Amygdala (tissue), 56 donors: ENCODE data around the gene TMEM141.
"Not testable (repeated sequence)": the region's sequence is repeated elsewhere in the genome, so short reads cannot be mapped to it uniquely, and the experiment has no call there.

Experiments used
- DNase-seq, 56 donors: peaks; one replicate each; lab custom pipeline; 2025; lab: John Stamatoyannopoulos, UW

Gene TMEM141

DNA sequence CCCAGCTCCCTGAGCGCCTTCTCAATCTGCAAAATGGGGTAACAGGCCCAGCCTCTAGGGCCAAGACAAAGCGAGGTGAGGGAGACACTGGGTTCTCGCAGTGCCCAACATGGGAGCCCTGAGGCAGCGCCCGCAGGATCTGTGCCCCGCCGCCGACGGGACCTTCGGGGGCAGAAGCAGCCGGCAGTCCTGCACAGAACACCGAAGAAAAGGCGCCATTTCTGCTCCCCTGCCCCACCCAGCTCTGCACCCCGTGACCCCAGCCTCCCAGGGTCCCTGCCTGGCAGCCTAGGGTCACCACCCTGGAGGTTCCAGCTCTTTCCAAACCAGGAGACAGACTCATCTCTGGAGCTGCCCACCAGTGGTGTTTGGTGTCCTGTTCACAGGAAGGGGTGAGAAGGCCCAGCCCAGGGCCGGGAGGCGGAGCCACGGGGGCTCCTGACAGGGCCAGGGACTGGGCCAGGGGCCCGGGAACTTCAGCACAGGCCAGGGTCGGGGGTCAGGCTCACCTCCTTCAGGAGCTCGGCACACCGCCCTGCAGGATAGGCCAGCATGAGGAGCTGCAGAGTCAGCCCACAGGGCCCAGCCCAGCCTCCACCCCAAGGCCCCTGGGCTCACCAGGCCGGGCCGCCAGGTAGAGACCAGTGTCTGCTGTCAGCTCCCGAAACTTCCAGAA is 36.4 kb upstream of the TMEM141 start:
- no peak for DNase-seq

DNA sequence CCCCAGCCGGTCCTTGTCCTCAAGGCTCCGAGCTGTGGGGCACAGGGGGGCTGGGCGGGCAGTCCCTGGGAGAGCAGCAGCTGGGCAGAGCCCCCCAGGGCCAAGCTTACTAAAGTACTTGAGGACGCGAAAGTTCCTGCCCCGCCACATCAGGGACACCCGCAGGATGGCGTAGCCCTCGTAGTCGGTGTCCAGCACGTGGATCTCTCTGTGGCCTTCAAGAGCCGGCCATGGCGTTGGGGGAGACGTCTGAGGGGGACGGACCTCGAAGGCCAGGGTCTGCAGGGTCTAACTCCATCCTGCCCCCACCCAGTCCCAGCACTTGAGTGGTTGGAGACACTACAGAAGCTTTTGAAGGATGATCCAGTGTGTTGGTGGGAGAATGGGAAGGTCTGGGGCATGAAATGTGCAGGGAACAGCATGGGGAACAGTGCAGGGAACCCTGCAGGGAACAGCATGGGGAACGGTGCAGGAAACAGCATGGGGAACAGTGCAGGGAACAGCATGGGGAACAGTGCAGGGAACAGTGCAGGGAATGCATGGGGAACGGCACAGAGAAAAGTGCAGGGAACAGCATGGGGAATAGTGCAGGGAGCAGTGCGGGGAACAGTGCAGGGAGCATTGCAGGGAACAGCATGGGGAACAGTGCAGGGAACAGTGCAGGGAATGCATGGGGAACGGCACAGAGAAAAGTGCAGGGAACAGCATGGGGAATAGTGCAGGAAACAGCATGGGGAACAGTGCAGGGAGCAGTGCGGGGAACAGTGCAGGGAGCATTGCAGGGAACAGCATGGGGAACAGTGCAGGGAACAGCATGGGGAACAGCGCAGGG is 35.6 kb upstream of the TMEM141 start:
- DNase-seq = not testable (repeated sequence)

DNA sequence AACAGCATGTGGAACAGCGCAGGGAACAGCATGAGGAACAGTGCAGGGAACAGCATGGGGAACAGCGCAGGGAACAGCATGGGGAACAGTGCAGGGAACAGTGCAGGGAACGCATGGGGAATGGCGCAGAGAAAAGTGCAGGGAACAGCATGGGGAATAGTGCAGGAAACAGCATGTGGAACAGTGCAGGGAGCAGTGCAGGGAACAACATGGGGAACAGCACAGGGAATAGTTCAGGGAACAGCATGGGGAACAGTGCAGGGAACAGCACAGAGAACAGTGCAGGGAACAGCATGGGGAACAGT is 35.1 kb upstream of the TMEM141 start:
- no peak for DNase-seq

DNA sequence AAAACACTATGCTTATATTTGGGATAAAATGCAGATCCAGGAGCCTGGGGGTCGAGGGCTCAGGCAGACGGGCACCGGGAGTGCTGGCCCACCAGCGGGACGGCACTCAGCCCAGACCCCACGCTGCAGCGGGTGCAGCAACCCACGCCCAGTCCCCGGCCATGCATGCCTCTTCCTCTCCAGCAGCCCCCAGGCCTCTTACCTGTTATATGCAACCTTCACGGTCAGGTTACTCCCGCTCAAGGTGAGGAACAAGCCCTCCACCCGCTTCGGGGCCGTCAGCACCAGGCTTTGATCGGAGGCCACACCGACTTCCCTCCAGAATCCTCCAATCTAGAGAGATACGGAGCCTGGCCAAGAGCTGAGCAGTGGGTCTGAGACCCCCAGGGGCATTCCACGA is 34.3 kb upstream of the TMEM141 start:
- DNase-seq = no peak

DNA sequence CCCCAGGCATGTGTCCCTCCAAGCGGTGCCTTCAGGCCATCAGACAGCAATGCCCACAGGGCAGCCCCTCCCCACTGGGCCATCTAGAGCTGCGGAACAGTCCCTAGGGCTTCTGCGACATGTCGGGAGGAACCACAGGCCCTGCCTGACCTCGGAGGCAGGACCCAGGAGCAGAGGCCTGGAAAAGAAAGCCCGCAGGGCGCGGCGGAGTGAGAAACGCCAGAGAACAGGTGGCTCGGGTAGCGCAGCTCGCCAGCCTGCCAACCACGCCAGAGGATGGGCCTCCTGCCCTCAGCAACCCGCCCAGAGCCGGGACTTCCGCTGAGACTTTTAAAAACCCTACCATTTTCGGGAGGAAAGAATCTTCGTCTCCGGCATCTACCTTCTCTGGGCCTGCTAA is 33.8 kb upstream of the TMEM141 start:
- no peak for DNase-seq

DNA sequence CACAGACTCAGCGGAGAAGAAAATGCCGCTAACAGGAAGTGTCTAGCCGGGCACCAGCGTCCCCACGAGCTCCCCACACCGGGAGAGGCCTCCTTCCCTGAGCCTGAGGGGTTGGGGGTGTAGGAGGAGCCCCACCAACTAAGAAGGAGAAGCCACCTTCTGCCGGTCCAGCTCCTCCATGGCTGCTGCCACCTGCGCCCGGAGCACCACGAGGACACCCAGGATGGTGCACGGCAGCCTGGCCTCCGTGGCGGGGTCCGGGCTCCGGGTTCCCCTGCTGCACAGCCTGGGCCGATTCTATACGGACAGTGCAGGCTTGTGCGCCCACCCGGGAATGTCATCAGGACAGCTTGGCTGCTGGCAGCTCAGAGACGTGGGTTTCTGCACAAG is 33.4 kb upstream of the TMEM141 start:
- no peak for DNase-seq

DNA sequence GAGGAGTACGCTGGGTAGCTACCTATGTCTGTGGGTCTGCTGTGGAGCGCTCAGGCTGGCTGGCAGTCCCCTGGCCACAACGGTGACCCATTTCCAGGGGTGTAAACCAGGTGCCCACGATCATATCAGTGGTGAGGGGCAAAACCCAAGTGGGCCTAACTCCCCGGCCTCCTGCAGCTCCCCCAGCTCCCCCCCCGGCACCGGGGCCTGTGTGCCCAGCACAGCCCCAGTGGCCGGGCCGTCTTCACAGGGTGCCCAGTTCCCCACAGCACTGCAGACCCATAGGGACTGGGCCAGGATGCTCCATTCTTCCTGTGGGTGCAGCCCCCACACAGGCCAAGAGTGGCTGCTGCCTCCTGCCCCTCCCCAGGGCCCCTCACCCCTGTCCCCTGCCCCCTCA is 32.1 kb upstream of the TMEM141 start:
- DNase-seq = no peak

DNA sequence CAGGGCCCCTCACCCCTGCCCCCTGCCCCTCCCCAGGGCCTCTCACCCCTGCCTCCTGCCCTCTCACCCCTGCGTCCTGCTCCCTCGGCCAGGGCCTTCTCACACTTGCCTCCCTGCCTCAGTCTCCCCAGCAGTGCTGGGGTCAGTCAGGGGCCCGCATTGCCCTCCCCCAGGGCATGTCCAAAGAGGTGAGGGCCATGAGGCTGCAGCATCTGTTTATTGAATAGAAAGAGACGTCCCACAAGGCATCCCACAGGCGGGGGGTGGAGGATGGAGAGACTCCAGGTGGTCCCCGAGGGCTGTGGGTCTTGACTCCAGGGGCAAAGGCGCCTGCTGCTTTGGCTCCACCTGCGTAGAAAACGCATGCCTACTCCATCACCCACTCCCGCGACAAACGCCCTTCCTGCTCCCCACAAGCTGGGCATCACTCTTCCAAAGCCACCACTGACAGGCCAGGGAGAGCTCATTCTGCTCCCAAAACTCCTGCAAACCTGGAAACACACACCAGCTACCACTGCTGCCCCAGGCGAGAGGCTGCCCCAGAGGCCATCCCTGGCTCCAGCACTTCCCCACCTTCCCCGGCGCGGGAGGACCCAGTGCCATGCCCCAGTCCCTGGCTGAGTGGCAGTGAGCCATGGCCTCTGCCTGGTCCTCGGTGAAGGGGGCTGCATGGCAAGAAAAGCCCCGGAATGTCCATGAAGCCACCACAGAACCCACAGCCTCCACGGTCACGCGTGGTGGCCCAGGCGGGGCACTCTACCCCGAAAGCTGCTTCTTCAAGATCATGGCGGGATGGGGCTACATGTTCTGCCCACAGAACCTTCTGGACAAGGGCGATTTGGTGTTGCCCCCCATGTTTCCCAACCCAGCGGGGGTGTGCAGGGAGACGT is 31.5 kb upstream of the TMEM141 start:
- DNase-seq = no peak

DNA sequence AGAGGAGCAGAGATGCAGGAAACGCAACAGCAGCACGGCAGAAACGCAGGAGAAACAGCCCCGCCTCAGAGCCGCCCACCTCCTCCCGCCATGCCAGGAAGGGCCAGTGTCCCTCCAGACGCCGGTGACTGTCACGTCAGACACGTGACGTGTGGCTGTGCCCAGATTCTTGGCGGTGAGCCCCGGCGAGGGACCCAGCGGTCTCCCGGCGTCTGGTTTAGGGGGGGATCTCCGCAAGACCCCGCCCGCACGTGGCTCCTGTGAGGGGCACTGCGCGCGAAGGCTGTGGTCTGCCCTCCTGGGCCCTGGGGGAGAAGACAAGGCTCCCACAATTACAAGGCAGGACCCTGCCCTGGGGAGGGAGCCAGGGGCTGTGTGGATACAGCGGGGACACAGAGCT is 30.7 kb upstream of the TMEM141 start:
- no peak for DNase-seq

DNA sequence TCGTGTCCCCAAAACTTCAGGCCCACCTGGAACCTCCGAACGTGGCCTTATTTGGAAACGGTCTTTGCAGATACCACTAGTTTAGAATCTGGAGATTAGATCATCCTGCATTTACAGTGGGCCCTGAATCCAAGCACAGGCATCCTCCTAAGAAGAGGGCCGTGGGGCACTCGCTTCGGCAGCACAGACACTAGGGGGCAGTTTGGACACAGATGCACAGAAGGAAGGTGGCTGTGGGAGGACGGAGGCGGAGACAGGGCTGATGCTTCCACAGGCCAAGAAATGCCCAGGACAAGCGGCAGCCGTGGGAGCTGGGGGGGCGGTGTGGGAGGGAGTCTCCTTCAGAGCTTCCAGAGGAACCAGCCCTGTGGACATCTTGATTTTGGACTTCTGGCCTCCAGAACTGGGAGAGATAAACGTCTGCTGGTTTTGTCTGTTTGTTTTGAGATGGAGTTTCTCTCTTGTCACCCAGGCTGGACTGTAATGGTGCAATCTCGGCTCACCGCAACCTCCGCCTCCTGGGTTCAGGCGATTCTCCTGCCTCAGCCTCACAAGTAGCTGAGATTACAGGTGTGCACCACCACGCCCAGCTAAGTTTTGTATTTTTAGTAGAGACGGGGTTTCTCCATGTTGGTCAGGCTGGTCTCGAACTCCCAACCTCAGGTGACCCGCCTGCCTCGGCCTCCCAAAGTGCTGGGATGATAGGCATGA is 30.2 kb upstream of the TMEM141 start:
- DNase-seq = peak in 36 of 56 donors; percentile 9 to 63 (median 32)

DNA sequence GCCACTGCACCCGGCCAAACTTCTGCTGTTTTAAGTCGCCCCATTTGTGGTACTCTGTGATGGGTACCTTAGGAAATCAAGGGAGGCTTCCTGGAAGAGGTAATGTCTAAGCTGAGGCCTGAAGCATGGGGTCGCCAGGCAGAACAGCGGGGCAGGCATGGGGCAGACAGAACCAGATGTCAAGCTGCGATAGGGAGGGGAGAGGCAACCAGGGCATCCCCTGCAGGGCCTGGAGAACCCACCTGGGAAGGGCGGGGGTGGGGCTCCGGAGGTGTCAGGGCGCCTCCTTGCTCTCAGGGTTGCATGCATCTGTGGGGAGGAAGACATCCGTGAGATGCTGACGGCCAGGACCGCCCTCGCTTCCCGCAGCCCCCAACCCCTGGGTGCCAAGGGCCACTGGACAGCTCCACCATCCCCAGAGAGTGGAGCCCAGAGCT is 29.6 kb upstream of the TMEM141 start:
- no peak for DNase-seq

DNA sequence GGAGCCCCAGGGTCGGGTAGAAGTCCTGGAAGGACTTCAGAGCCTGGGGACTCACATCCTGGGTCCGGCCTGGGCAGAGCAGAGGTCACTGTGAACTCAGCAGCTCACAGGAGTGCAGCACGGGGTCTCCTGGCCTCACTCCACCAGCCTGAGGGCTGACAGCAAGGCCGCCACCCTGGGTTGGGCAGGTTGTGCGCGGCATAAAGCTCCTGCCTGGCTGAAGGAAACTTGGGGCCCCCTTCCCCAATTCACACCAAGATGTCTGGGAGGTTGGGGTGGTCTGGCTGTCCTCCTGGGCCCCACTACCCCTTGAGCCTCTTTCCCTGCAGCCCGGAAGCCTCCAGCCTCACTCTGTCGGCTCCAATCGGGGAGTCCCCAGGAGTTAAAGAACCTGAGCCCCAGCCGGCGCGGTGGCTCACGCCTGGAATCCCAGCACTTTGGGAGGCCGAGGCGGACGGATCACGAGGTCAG is 28.9 kb upstream of the TMEM141 start:
- DNase-seq = no peak

DNA sequence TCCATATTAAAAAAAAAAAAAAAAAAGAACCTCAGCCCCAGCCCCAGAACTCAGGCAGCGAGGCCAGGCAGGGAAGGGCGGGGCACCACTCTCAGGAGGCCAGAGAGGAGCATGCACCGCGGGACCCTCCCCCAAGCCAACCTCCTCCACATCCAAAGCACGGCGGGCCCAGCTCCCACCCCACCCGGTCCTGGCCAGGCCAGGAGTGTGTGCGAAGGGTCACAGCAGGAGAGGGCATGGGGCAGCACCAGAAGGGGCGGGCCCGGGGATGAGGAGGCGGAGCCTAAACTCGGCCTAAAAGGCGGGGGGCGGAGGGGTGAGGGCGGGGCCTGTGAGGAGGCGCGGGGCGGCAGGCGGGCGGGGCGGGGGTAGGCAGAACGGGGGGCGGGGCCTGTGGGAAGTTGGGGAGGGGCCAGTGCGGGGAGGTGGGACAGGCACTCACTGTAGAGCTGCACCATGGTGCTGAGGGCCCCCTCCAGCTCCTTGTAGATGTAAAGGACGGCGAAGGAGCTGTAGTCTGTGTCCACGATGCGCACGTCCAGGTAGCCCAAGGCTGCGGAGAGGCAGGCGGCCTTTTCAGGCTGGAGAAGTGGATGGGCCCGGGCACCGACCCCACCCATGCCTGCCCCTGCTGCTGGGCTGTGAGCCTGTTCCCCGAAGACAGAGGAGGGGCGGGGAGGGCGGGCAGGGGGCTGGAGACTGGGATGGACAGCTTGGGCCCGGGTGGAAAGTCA is 28.1 kb upstream of the TMEM141 start:
- DNase-seq = no peak

DNA sequence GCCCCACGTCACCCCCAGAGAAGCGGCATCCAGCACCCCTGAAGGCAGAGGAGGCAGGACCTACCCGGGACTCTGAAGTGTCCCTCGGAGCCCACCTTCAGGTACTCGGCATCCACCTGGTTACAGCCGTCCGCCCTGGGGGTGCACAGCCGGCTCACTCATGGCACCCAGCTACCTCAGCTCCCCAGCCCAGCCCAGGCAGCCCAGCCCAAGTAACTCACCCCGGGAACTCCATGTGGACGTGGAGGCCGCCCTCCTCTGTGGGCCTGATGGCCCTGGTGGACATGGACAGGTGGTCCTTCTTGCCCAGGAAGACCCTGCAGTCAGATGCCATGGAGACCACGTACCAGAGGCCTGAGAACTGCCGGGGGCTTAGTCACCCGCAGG is 27.5 kb upstream of the TMEM141 start:
- DNase-seq = no peak

DNA sequence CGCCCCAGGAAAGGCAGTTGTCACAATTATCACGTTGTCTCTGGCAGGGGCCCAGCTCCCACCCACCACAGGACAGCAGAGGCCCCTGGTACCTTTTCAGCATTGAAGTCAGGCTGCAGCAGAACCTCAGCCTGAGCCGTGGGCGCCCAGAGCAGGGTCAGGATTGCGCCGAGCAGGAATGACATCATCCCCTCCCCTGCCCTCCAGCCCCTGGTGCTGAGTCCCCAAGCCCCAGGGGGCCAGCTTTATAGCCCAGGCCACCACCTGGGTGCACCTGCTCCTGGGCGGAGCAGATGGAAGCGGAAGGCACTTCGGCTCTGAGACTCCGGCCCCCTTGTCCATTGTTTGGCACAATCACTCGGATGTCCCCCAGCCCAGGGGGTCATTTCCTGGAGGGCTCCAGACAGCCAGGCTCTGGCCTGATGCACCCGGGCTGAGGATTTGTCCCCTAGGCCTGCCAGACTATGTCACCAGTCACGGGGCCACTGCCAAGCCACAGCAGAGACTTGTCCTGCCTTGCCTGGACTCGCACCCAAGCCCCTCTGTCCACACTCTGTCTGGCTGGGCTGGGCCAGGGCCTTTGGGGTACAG is 26.7 kb upstream of the TMEM141 start, which contains the start of gene LCN15:
Gene LCN15 (minus strand): TSS at position 218 of the 591 bp plus-strand sequence. CDS start 30 bp downstream, at position 188.
- DNase-seq = no peak

DNA sequence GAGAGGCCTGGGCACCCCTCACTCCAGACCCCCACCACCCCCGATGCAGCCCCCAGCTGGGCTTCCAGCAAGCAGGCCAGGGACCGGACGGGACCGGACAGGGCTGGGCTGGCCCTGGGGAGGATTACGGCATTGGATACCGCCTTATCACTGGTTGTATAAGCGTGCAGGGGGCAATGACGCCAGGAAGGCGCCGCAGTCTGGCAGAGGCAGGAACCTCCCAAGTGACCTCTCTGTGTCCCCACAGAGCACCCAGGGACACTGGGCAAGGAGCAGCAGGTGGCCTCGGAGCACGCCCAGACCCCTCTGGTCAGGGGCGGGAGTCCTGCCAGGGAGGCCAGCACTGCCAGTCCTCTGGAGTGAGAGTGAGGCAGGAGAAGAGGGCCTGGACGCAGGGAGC is 26.1 kb upstream of the TMEM141 start:
- DNase-seq = no peak

DNA sequence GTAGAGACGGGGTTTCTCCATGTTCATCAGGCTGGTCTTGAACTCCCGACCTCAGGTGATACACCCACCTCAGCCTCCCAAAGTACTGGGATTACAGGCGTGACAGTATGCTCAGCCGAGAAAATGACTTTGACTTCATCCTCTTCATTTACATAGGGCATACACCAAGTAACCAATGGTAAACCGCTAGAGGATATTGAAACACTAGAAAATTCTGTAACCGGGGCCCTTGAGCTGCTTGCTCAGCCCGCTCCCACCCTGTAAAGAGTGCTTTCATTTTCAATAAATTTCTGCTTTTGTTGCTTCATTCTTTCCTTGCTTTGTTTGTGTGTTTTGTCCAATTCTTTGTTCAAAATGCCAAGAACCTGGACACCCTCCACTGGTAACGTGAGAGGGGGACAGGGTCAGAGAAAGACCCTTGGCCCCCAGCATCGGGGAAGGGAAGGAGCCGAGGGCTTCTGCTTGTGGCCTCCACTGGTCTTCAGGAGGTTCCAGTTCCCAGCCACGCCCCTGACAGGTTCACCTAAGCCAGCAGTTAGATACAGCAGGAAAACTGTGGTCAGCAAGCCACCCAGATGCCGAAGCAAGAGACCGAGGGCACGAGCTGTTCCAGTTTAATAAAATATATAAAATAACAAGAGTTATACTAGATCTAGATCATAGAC is 25.3 kb upstream of the TMEM141 start:
- not testable (repeated sequence) for DNase-seq

DNA sequence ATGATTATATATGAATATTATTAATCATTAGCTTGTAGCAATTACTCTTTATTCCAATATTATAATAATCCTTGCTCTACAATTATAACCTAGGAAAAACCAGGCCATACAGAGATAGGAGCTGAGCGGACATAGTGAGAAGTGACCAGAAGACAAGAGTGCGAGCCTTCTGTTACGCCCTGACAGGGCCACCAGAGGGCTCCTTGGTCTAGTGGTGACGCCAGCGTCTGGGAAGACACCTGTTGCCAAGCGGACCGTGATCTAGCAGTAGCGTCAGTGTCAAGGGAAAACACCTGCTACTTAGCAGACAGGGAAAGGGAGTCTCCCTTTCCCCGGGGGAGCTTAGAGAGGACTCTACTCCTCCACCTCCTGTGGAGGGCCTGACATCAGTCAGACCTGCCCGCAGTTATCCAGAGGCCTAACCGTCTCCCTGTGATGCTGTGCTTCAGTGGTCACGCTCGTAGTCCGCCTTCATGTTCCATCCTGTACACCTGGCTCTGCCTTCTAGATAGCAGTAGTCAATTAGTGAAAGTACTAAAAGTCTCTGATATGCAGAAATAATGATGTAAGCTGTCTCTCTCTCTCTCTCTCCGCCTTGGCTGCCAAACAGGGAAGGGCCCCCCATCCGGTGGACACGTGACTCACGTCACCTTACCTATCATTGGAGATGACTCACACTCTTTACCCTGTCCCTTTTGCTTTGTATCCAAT is 24.6 kb upstream of the TMEM141 start:
- peak in 29 of 56 donors; percentile 8 to 70 (median 42) for DNase-seq
